Coronary artery (tissue), 2 donors: ENCODE data around the gene SNRPB2.

Source experiments
- DNase-seq: peaks from one replicate; pipeline ENCODE4 v3.0.0-alpha.2; 2017; ENCODE audit warnings: low spot score
- H3K27ac ChIP-seq, 2 donors: fragments of 200-600 bp; sonication (generic); one replicate each; pipeline ENCODE4 v1.5.1; 2016 to 2019
- H3K4me3 ChIP-seq: fragments of 200-600 bp; sonication (generic); 2 replicates; pipeline ENCODE4 v1.5.1; 2016; ENCODE audit warnings: mild to moderate bottlenecking, moderate library complexity
- CTCF ChIP-seq: fragments of 200-600 bp; sonication (generic); IDR thresholded peaks from one replicate; pipeline ENCODE4 v1.5.1; 2019; ENCODE audit warnings: antibody characterized with exemption

The SNRPB2 gene

GRCh38 chr20:16781496-16781895 lies 51.7 kb downstream of the SNRPB2 start:
- no peak for TF ChIP-seq CTCF
- Histone ChIP-seq H3K4me3 (no peak overlapping the region), H3K27ac (no peak overlapping the region)
- DNase-seq = no peak

- no peak overlapping the region for H3K27ac ChIP-seq
- no peak overlapping the region for H3K4me3 ChIP-seq
- DNase-seq = no peak
- TF ChIP-seq CTCF = no peak
These were observed 55.4 kb downstream of the SNRPB2 start for GRCh38 chr20:16785226-16785625.
